ENCODE data around the gene STXBP4. TPM values are rescaled to one million over a fixed set of nuclear protein-coding genes. Genes with fewer than 3 reads are reported as not detected.

STXBP4 gene
- total RNA-seq, 1 donor from 2014 or later = 12.6 TPM

DNA sequence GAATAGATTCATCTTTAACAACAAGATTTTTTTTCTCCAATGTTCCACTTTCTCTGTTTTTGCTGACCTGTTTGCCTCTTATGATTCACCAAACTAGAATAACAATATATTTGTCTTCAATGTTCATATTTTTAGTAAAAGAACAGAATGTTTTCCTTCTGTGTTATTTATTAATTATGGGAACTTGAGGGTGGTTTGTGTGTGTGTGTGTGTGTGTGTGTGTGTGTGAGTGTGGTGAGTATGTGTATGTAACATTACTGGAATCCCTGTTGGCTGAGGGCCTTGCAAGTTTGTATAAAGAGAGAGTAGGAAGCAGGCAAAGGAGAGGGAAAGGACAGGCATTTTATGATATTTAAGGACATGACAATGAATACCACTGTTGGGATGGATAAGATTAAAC, 13.8 kb downstream of the STXBP4 start:
- Histone ChIP-seq H3K27ac (ENCODE audit: low read depth, low read length) (no peak overlapping the region), H4K20me1 (ENCODE audit: insufficient read depth, low read length) (no peaks in the 10 kb centered on the region), H3K4me2 (ENCODE audit: low read length) (no peak overlapping the region), H3K9me3 (ENCODE audit: insufficient read depth, low read depth, low read length) (no peaks in the 10 kb centered on the region), H3K4me3 (ENCODE audit: insufficient read depth, low read depth, low read length) (no peak overlapping the region), H2AFZ (ENCODE audit: low read depth, low read length) (no peak overlapping the region), H3K36me3 (ENCODE audit: insufficient read depth, low read length) (peaks cover 3% of the 10 kb centered on the region), H3K4me1 (ENCODE audit: insufficient read depth, low read length) (no peaks in the 10 kb centered on the region), H3K27me3 (ENCODE audit: insufficient read depth, low read length) (no peaks in the 10 kb centered on the region), H3K9ac (ENCODE audit: low read length) (no peak overlapping the region), H3K79me2 (ENCODE audit: insufficient read depth, low read length) (peaks cover 25% of the 10 kb centered on the region)
- H3K36me3 Mint-ChIP-seq (ENCODE audit: low read depth, unreplicated experiment) = peaks cover 5% of the 10 kb centered on the region
- peaks cover 4% of the 10 kb centered on the region for H3K9me3 Mint-ChIP-seq (ENCODE audit: unreplicated experiment)
- H3K27ac Mint-ChIP-seq (ENCODE audit: unreplicated experiment) = no peak overlapping the region
- H3K27me3 Mint-ChIP-seq (ENCODE audit: low read depth, unreplicated experiment) = no peaks in the 10 kb centered on the region
- peak; percentile 72 for DNase-seq (ENCODE audit: low read depth)
- no peak overlapping the region for H3K4me3 Mint-ChIP-seq (ENCODE audit: unreplicated experiment)
- TF ChIP-seq EZH2 (IDR thresholded peaks at IDR 0.05; ENCODE audit: insufficient read depth, low read length) = no peak
- TF ChIP-seq, protein P1, sequence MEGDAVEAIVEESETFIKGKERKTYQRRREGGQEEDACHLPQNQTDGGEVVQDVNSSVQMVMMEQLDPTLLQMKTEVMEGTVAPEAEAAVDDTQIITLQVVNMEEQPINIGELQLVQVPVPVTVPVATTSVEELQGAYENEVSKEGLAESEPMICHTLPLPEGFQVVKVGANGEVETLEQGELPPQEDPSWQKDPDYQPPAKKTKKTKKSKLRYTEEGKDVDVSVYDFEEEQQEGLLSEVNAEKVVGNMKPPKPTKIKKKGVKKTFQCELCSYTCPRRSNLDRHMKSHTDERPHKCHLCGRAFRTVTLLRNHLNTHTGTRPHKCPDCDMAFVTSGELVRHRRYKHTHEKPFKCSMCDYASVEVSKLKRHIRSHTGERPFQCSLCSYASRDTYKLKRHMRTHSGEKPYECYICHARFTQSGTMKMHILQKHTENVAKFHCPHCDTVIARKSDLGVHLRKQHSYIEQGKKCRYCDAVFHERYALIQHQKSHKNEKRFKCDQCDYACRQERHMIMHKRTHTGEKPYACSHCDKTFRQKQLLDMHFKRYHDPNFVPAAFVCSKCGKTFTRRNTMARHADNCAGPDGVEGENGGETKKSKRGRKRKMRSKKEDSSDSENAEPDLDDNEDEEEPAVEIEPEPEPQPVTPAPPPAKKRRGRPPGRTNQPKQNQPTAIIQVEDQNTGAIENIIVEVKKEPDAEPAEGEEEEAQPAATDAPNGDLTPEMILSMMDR (IDR thresholded peaks at IDR 0.05; ENCODE audit: insufficient read depth, low read depth, low read length) = no peak
- FAIRE-seq = peak; percentile 9
- H3K4me1 Mint-ChIP-seq (ENCODE audit: low read depth, unreplicated experiment) = peaks cover 7% of the 10 kb centered on the region

DNA sequence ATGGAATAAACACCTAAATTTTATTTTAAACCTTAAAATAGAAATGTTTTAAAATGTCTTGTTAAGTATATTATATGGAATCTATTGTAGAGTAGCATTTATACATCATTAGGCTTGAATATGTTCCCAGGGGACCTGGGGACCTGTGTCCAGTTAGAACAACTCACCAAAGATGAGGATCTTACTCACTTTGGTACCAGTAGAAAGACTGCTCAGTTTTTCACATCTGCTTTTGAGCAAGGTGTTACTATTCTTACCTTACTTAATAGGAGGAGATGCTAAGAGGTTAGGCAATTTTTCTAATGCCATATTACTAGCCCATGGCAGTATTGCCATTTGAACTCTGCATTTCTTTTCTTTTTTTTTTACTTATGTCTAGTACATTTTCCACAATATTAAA, 14.7 kb downstream of the STXBP4 start:
- H3K4me2 ChIP-seq (ENCODE audit: low read length) = no peak overlapping the region
- Mint-ChIP-seq H3K4me1 (ENCODE audit: low read depth, unreplicated experiment) (peaks cover 7% of the 10 kb centered on the region), H3K9me3 (ENCODE audit: unreplicated experiment) (peaks cover 4% of the 10 kb centered on the region), H3K27me3 (ENCODE audit: low read depth, unreplicated experiment) (no peaks in the 10 kb centered on the region), H3K27ac (ENCODE audit: unreplicated experiment) (no peak overlapping the region), H3K4me3 (ENCODE audit: unreplicated experiment) (no peak overlapping the region), H3K36me3 (ENCODE audit: low read depth, unreplicated experiment) (peaks cover 5% of the 10 kb centered on the region)
- H3K4me1 ChIP-seq (ENCODE audit: insufficient read depth, low read length) = no peaks in the 10 kb centered on the region
- no peak overlapping the region for H3K27ac ChIP-seq (ENCODE audit: low read depth, low read length)
- no peak for TF ChIP-seq EZH2 (IDR thresholded peaks at IDR 0.05; ENCODE audit: insufficient read depth, low read length)
- TF ChIP-seq, protein P1 (IDR thresholded peaks at IDR 0.05; ENCODE audit: insufficient read depth, low read depth, low read length) = no peak
- H3K36me3 ChIP-seq (ENCODE audit: insufficient read depth, low read length) = peaks cover 3% of the 10 kb centered on the region
- H3K4me3 ChIP-seq (ENCODE audit: insufficient read depth, low read depth, low read length) = no peak overlapping the region
- peaks cover 18% of the 10 kb centered on the region for H3K79me2 ChIP-seq (ENCODE audit: insufficient read depth, low read length)
- H2AFZ ChIP-seq (ENCODE audit: low read depth, low read length) = no peak overlapping the region
- no peak for DNase-seq (ENCODE audit: low read depth)
- FAIRE-seq = no peak
- H3K9me3 ChIP-seq (ENCODE audit: insufficient read depth, low read depth, low read length) = no peaks in the 10 kb centered on the region
- H4K20me1 ChIP-seq (ENCODE audit: insufficient read depth, low read length) = no peaks in the 10 kb centered on the region
- no peaks in the 10 kb centered on the region for H3K27me3 ChIP-seq (ENCODE audit: insufficient read depth, low read length)
- H3K9ac ChIP-seq (ENCODE audit: low read length) = no peak overlapping the region

DNA sequence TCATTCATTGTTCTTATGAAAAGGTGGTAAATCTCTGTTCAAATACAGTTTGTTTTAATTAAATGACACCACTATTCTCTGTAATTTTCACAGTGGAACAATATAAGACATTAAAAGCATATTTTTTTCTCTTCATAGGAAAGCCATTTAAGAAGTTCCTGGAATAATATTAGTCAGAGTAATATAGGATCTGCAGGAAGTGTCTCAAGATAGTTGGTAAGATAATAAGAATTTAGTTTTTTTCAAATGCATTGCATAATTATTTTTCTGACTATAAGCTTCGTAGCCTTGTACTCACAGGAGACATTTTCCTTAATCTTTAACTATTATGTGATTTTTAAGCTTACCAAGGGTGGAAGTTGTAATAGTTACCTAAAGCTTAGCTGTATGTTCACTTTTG, 16.9 kb downstream of the STXBP4 start:
- Histone ChIP-seq H3K4me2 (ENCODE audit: low read length) (no peak overlapping the region), H3K79me2 (ENCODE audit: insufficient read depth, low read length) (peaks cover 4% of the 10 kb centered on the region), H3K9me3 (ENCODE audit: insufficient read depth, low read depth, low read length) (no peaks in the 10 kb centered on the region), H3K27ac (ENCODE audit: low read depth, low read length) (no peak overlapping the region), H3K4me1 (ENCODE audit: insufficient read depth, low read length) (no peaks in the 10 kb centered on the region), H3K27me3 (ENCODE audit: insufficient read depth, low read length) (no peaks in the 10 kb centered on the region), H3K36me3 (ENCODE audit: insufficient read depth, low read length) (peaks cover 3% of the 10 kb centered on the region), H2AFZ (ENCODE audit: low read depth, low read length) (no peak overlapping the region), H3K9ac (ENCODE audit: low read length) (no peak overlapping the region), H3K4me3 (ENCODE audit: insufficient read depth, low read depth, low read length) (no peak overlapping the region), H4K20me1 (ENCODE audit: insufficient read depth, low read length) (no peaks in the 10 kb centered on the region)
- DNase-seq (ENCODE audit: low read depth) (no peak), FAIRE-seq (no peak)
- Mint-ChIP-seq H3K4me3 (ENCODE audit: unreplicated experiment) (no peak overlapping the region), H3K27ac (ENCODE audit: unreplicated experiment) (no peak overlapping the region), H3K27me3 (ENCODE audit: low read depth, unreplicated experiment) (no peaks in the 10 kb centered on the region), H3K36me3 (ENCODE audit: low read depth, unreplicated experiment) (peaks cover 5% of the 10 kb centered on the region), H3K9me3 (ENCODE audit: unreplicated experiment) (peaks cover 4% of the 10 kb centered on the region), H3K4me1 (ENCODE audit: low read depth, unreplicated experiment) (peaks cover 7% of the 10 kb centered on the region)
- no peak for TF ChIP-seq EZH2 (IDR thresholded peaks at IDR 0.05; ENCODE audit: insufficient read depth, low read length)
- TF ChIP-seq, protein P1 (IDR thresholded peaks at IDR 0.05; ENCODE audit: insufficient read depth, low read depth, low read length) = no peak
